Endothelial cell (in vitro differentiated cells): ENCODE measurements around the gene SART1. TPM values are rescaled to one million over a fixed set of nuclear protein-coding genes. Genes with fewer than 3 reads are reported as not detected.

ENCODE experiments used
- DNase-seq: peaks from one replicate; pipeline ENCODE4 v3.0.0; 2021; ENCODE audit warnings: low spot score
- H3K27ac Mint-ChIP-seq: one replicate; pipeline ENCODE4 v1.8.0; 2021; ENCODE audit warnings: mixed read lengths, inconsistent platforms; ENCODE audit not compliant: unreplicated experiment
- H3K27me3 Mint-ChIP-seq: one replicate; pipeline ENCODE4 v1.8.0; 2021; ENCODE audit warnings: mild to moderate bottlenecking, moderate library complexity, mixed read lengths, inconsistent platforms; ENCODE audit not compliant: unreplicated experiment
- H3K36me3 Mint-ChIP-seq: one replicate; pipeline ENCODE4 v1.8.0; 2021; ENCODE audit warnings: mild to moderate bottlenecking, low read depth, mixed read lengths, inconsistent platforms; ENCODE audit not compliant: unreplicated experiment
- H3K4me1 Mint-ChIP-seq: one replicate; pipeline ENCODE4 v1.8.0; 2021; ENCODE audit warnings: mild to moderate bottlenecking, mixed read lengths, inconsistent platforms; ENCODE audit not compliant: unreplicated experiment
- H3K4me3 Mint-ChIP-seq: one replicate; pipeline ENCODE4 v1.8.0; 2021; ENCODE audit warnings: mild to moderate bottlenecking, mixed read lengths, inconsistent platforms; ENCODE audit not compliant: unreplicated experiment
- H3K9me3 Mint-ChIP-seq: one replicate; pipeline ENCODE4 v1.8.0; 2021; ENCODE audit warnings: mixed read lengths, inconsistent platforms; ENCODE audit not compliant: unreplicated experiment
- total RNA-seq: library from RNA; stranded (reverse); fragmentation: NEBNext Ultra II Directional; extraction: Animal tissue kit (Norgen Biotek cat#: 25700); gene quantifications from one replicate; pipeline ENCODE4 v1.2.1, GENCODE V29; 2021; ENCODE audit not compliant: unreplicated experiment
- TF ChIP-seq, protein P1 (sequence below): fragments of 200-600 bp; sonication (generic); IDR thresholded peaks from one replicate; pipeline ENCODE4 v1.5.0; 2021; ENCODE audit warnings: antibody characterized with exemption; ENCODE audit not compliant: unreplicated experiment

SART1 gene
- total RNA-seq, 1 donor from 2014 or later: 46.5 TPM

- DNase-seq: no peak
- Mint-ChIP-seq H3K27me3 (peaks cover 14% of the 10 kb centered on the region), H3K4me3 (peak overlapping the region; percentile 30), H3K27ac (no peak overlapping the region), H3K4me1 (no peaks in the 10 kb centered on the region), H3K36me3 (peaks cover 4% of the 10 kb centered on the region), H3K9me3 (no peaks in the 10 kb centered on the region)
- TF ChIP-seq, protein P1, sequence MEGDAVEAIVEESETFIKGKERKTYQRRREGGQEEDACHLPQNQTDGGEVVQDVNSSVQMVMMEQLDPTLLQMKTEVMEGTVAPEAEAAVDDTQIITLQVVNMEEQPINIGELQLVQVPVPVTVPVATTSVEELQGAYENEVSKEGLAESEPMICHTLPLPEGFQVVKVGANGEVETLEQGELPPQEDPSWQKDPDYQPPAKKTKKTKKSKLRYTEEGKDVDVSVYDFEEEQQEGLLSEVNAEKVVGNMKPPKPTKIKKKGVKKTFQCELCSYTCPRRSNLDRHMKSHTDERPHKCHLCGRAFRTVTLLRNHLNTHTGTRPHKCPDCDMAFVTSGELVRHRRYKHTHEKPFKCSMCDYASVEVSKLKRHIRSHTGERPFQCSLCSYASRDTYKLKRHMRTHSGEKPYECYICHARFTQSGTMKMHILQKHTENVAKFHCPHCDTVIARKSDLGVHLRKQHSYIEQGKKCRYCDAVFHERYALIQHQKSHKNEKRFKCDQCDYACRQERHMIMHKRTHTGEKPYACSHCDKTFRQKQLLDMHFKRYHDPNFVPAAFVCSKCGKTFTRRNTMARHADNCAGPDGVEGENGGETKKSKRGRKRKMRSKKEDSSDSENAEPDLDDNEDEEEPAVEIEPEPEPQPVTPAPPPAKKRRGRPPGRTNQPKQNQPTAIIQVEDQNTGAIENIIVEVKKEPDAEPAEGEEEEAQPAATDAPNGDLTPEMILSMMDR: no peak
These were observed 53.4 kb downstream of the SART1 start for GRCh38 chr11:66014804-66015453.

DNA sequence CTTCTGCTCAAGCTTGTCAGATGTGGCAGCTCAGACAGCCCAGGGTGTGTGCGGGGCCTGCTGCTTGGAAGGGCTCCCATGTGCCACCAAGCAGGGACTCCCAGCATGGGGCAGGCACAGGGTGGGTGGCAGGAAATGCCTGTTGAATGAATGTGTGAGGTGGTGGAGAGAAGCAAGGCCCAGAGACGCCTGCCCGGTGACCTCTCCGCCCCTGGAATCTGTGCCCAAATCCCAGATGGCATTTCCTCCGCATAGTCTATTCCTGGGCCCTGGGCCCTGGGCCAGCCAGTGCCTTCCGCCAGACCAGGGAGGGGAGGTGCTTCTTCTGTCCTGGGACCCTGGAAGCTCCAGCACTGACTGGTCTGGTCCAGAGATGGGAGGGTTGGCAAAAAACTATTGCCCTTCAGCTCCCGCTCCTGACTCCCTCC lies 53.9 kb downstream of the SART1 start:
- Mint-ChIP-seq H3K27ac (no peak overlapping the region), H3K36me3 (peaks cover 4% of the 10 kb centered on the region), H3K27me3 (peaks cover 11% of the 10 kb centered on the region), H3K4me3 (no peak overlapping the region), H3K9me3 (no peaks in the 10 kb centered on the region), H3K4me1 (no peaks in the 10 kb centered on the region)
- TF ChIP-seq, protein P1: no peak
- DNase-seq: no peak

DNA sequence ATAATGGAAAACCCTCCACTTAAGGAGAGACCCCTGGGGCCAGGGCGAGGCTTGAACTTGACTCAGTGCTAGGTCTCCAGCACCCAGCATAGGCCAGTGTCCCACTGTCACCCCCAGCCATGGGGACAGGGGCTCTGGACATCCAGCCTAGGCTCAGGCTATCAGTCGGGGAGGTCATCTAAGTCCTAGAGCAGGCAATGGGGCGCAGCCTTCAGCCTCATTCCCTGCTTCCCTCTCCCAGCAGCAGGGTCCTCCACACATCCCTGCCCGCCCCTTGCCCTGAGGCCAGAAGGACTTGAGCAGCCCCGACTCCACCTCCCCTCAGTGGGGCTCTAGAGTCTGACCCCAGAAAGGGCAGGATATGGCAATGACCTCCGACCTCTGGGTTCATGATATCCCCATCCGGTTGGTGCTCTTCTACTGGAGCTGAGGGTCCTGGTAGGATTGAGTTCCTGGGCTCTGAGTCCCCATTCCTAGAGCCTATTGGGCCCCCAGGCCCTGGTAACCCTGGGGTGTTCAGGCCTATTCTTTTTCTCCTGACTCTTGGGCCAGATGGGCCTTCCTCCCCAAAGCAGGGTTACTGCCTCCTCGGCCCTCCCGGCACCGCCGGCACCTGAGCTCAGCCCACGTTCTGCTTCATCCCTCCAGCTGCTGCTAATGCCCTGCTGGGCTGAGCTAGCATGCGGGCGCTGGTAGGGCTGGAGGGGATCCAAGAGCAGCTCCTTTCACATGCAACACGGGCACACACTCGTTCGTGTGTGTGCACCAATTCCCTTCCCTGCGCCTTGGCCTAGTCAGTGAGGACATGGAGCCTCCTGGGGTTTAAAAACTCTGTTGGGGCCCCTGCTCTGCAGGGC lies 54.6 kb downstream of the SART1 start:
- Mint-ChIP-seq H3K4me1 (no peaks in the 10 kb centered on the region), H3K9me3 (no peaks in the 10 kb centered on the region), H3K4me3 (no peak overlapping the region), H3K27ac (no peak overlapping the region), H3K27me3 (peaks cover 8% of the 10 kb centered on the region), H3K36me3 (peaks cover 4% of the 10 kb centered on the region)
- no peak for DNase-seq
- TF ChIP-seq, protein P1: no peak

DNA sequence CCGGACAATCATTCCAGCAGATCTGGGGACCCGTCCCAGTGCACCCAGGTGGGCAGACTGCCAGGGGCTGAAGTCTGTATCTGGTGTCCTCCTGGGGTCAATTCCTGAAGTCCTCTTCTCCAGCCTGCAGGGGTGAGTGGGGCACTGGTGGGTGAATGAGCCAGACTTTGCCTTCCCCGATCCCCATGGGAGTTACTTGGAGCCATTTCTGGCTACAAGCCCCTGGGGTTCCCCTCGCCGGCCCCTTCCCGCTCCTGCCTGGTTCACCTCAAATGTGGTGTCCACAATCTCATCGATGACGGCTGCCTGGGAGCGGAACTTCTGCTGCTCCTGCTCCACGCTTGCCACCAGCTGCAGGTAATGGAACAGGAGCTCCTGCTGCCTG lies 55.3 kb downstream of the SART1 start:
- peaks cover 8% of the 10 kb centered on the region for H3K27me3 Mint-ChIP-seq
- H3K9me3 Mint-ChIP-seq: no peaks in the 10 kb centered on the region
- no peak overlapping the region for H3K27ac Mint-ChIP-seq
- peaks cover 4% of the 10 kb centered on the region for H3K36me3 Mint-ChIP-seq
- TF ChIP-seq, protein P1: no peak
- no peaks in the 10 kb centered on the region for H3K4me1 Mint-ChIP-seq
- no peak for DNase-seq
- no peak overlapping the region for H3K4me3 Mint-ChIP-seq

DNA sequence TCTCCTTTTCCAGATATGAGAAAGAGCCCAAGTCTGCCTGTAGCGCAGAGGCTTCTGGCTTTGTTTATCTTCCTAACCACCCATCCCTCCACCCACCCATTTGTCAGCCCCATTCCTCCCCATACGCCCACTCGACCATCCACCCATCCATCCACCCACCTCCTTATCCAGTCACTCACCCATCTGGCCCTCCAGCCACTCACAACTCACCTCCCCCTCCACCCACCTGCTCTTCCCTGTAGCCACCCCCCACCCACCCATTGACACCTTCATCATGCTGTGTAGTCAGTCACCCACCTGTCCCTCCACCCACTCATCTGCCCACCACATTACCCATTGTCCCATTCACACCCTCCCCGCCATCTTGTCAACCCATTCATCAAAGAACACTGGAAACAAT lies 55.8 kb downstream of the SART1 start:
- no peak overlapping the region for H3K27ac Mint-ChIP-seq
- H3K36me3 Mint-ChIP-seq: peaks cover 4% of the 10 kb centered on the region
- H3K4me1 Mint-ChIP-seq: no peaks in the 10 kb centered on the region
- DNase-seq: no peak
- no peak overlapping the region for H3K4me3 Mint-ChIP-seq
- peaks cover 8% of the 10 kb centered on the region for H3K27me3 Mint-ChIP-seq
- TF ChIP-seq, protein P1: no peak
- H3K9me3 Mint-ChIP-seq: no peaks in the 10 kb centered on the region
